ENCODE data around the gene AGMO. TPM values are rescaled to one million over a fixed set of nuclear protein-coding genes. Genes with fewer than 3 reads are reported as not detected.

AGMO gene
- total and polyA plus RNA-seq, 10 of the 15 experiments (the other 5 are each of a cell fraction or from before 2014, with no cell fraction given) = 0.11 to 0.29 TPM; not detected in 8

DNA sequence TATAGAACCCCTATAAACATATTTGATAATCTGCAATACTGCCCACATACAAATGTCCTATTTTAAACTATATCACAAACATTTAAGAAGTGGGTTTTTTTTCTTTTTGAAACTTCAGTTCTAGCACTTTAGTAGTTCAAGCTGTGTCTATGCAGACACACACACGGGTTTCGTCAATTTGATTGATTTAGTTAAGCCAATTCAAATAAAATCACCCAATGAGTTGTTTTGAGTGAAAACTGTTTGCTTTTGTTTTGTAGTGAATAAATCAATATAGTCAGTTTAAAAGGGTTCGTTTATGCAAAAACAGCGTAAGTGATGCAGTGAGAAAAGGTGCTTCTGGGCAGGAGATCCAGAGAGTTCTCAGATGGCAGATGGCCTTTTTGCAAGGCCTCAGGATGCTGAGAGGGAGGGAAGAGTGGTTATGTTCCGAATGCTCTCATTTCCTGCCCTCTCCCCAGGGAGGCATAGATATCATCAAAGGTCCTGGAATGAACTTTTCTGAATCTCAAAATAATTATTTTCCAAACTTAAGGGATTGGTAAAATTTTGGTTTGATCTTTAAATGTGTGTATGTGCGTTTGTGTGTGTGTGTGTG lies 102.7 kb downstream of the AGMO start:
- no peak for FAIRE-seq
- Histone ChIP-seq H3K27ac (ENCODE audit: control insufficient read depth, insufficient read depth) (no peak overlapping the region), H2AFZ (ENCODE audit: control insufficient read depth, low read depth, low read length) (no peak overlapping the region), H3K36me3 (ENCODE audit: control insufficient read depth in 2 of 2, insufficient read depth in 2 of 2, low read length in 1 of 2) (no peaks in the 10 kb centered on the region), H4K20me1 (ENCODE audit: control insufficient read depth, insufficient read depth) (no peaks in the 10 kb centered on the region), H3K9ac (ENCODE audit: control insufficient read depth, insufficient read depth, low read length) (no peak overlapping the region), H3K27me3 (replicated peaks in 1 of 2; ENCODE audit: control insufficient read depth in 2 of 2, insufficient read depth in 2 of 2, low read length in 1 of 2) (no peaks in the 10 kb centered on the region), H3K4me1 (ENCODE audit: control insufficient read depth, insufficient read depth, low read length) (no peaks in the 10 kb centered on the region), H3K4me2 (ENCODE audit: control insufficient read depth, insufficient read depth) (no peak overlapping the region), H3K9me3 (replicated peaks; ENCODE audit: control insufficient read depth, insufficient read depth, low read length) (no peaks in the 10 kb centered on the region), H3K4me3 (no peak overlapping the region), H3K79me2 (ENCODE audit: control insufficient read depth, insufficient read depth, low read length) (no peaks in the 10 kb centered on the region)
- ChIA-PET RAD21 (ENCODE audit: unreplicated experiment) (interaction anchor here (0.7 kb wide), 1 partner anchor 443 kb away, joined by 3 read pairs; no protein-coding TSS in a partner anchor), CTCF (no interaction called here), SMC1A (ENCODE audit: uncharacterized antibody, unreplicated experiment) (no interaction called here), POLR2A (no interaction called here)
- no peak for DNase-seq (ENCODE audit: low read depth, low spot score)
- BruUV-seq (replicated peaks) = no TSS peak
- WGBS (ENCODE audit: insufficient coverage, insufficient replicate concordance, low lambda C conversion rate, missing lambda C conversion rate) = 7% methylated on average over 6 of the region's 6 CpGs
- no peak for TF ChIP-seq RAD21 (IDR thresholded peaks at IDR 0.05; ENCODE audit: insufficient read depth, low read depth, low read length)
- TF ChIP-seq NBN (IDR thresholded peaks at IDR 0.05) = no peak
- no peak for TF ChIP-seq POLR2AphosphoS2 (IDR thresholded peaks at IDR 0.05; ENCODE audit: low read depth, low read length)
- in situ Hi-C loops (cut with MboI) = no loop called here
- intact Hi-C loops (cut with micrococcal nuclease; ENCODE audit: unreplicated experiment) = no loop called here
- no peak for ATAC-seq

DNA sequence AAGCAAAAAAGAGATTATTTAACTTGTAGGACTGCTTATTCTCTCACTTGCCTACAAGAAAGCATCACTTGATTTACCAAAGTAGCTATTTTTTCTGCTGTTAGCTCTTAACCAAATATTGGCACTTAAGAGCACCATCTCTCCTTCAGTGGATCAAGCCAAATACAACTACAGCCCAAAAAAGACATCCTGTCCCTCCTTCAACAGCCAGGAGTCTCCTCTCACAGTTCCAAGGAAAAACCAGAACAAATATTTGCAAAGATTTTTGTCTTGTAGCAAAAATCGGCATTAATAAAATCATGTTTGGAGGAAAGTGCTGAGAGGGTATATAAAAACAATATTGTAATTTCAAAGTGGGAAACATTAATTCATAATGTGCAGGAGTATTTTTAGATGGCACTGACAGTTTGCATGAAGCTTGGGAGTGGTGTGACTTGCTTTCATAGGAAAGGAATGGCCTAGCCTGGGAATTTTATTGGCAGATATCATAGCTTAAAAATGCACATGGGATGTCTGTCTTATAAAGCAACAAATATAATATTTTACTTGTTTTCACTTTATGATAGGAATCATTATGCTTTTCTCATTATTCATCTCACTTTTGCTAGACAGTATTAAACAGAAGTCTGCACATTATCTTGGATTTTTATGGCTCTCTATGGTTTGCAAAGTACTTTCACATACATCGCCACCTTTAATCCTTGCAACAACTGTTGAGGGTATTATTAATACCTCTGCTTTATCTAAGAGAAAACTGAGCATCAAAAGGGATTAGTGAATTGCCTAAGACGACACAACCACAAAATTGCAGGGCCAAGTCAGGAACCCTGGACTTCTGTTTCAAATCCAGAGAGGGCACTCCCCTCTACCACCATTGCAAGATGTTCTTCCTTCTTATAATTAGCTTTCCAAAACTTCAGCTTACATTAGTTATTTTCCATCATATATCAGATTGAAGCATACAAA lies 103.5 kb downstream of the AGMO start:
- no TSS peak for BruUV-seq (replicated peaks)
- in situ Hi-C loops (cut with MboI) = no loop called here
- POLR2A ChIA-PET = no interaction called here
- 17% methylated on average over 3 of the region's 3 CpGs for WGBS (ENCODE audit: insufficient coverage, insufficient replicate concordance, low lambda C conversion rate, missing lambda C conversion rate)
- Histone ChIP-seq H3K4me1 (ENCODE audit: control insufficient read depth, insufficient read depth, low read length) (no peaks in the 10 kb centered on the region), H3K9ac (ENCODE audit: control insufficient read depth, insufficient read depth, low read length) (no peak overlapping the region), H3K27me3 (replicated peaks in 1 of 2; ENCODE audit: control insufficient read depth in 2 of 2, insufficient read depth in 2 of 2, low read length in 1 of 2) (no peaks in the 10 kb centered on the region), H4K20me1 (ENCODE audit: control insufficient read depth, insufficient read depth) (no peaks in the 10 kb centered on the region), H3K36me3 (ENCODE audit: control insufficient read depth in 2 of 2, insufficient read depth in 2 of 2, low read length in 1 of 2) (no peaks in the 10 kb centered on the region), H3K27ac (ENCODE audit: control insufficient read depth, insufficient read depth) (no peak overlapping the region), H3K9me3 (replicated peaks; ENCODE audit: control insufficient read depth, insufficient read depth, low read length) (no peaks in the 10 kb centered on the region), H3K4me2 (ENCODE audit: control insufficient read depth, insufficient read depth) (no peak overlapping the region), H3K79me2 (ENCODE audit: control insufficient read depth, insufficient read depth, low read length) (no peaks in the 10 kb centered on the region), H2AFZ (ENCODE audit: control insufficient read depth, low read depth, low read length) (no peak overlapping the region), H3K4me3 (no peak overlapping the region)
- ATAC-seq = no peak
- no peak for DNase-seq (ENCODE audit: low read depth, low spot score)
- SMC1A ChIA-PET (ENCODE audit: uncharacterized antibody, unreplicated experiment) = interaction anchor here (1.0 to 1.5 kb wide), 2 partner anchors 12 to 13 kb away, joined by 3 read pairs; no protein-coding TSS in a partner anchor
- intact Hi-C loops (cut with micrococcal nuclease; ENCODE audit: unreplicated experiment) = no loop called here
- no peak for FAIRE-seq
- RAD21 ChIA-PET (ENCODE audit: unreplicated experiment) = no interaction called here
- CTCF ChIA-PET = interaction anchor here (0.8 to 1.3 kb wide), 2 partner anchors 103 to 263 kb away, joined by 3 read pairs; partner anchors contain the start of gene AGMO
- no peak for TF ChIP-seq USF1 (IDR thresholded peaks at IDR 0.05; ENCODE audit: borderline replicate concordance, extremely low read length, insufficient read depth, low read depth, low read length)
- TF ChIP-seq, protein P1, sequence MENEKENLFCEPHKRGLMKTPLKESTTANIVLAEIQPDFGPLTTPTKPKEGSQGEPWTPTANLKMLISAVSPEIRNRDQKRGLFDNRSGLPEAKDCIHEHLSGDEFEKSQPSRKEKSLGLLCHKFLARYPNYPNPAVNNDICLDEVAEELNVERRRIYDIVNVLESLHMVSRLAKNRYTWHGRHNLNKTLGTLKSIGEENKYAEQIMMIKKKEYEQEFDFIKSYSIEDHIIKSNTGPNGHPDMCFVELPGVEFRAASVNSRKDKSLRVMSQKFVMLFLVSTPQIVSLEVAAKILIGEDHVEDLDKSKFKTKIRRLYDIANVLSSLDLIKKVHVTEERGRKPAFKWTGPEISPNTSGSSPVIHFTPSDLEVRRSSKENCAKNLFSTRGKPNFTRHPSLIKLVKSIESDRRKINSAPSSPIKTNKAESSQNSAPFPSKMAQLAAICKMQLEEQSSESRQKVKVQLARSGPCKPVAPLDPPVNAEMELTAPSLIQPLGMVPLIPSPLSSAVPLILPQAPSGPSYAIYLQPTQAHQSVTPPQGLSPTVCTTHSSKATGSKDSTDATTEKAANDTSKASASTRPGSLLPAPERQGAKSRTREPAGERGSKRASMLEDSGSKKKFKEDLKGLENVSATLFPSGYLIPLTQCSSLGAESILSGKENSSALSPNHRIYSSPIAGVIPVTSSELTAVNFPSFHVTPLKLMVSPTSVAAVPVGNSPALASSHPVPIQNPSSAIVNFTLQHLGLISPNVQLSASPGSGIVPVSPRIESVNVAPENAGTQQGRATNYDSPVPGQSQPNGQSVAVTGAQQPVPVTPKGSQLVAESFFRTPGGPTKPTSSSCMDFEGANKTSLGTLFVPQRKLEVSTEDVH (IDR thresholded peaks at IDR 0.05; ENCODE audit: low read depth, partially characterized antibody) = no peak
- TF ChIP-seq, protein P2, sequence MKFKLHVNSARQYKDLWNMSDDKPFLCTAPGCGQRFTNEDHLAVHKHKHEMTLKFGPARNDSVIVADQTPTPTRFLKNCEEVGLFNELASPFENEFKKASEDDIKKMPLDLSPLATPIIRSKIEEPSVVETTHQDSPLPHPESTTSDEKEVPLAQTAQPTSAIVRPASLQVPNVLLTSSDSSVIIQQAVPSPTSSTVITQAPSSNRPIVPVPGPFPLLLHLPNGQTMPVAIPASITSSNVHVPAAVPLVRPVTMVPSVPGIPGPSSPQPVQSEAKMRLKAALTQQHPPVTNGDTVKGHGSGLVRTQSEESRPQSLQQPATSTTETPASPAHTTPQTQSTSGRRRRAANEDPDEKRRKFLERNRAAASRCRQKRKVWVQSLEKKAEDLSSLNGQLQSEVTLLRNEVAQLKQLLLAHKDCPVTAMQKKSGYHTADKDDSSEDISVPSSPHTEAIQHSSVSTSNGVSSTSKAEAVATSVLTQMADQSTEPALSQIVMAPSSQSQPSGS (IDR thresholded peaks at IDR 0.05; ENCODE audit: low read length) = no peak

Data from GM12878 (cell line).